Stimulated activated CD4-positive, alpha-beta T cell treated with anti-CD3 and anti-CD28 coated beads, Interleukin-4, amount 100 ng/mL, for 24 hours (primary cell): Measurements from ENCODE around the gene HLF.

Experiments used
- DNase-seq: peaks from one replicate; pipeline ENCODE4 v3.0.0-alpha.2; 2020

The HLF gene

GRCh38 chr17:55258578-55259135 lies 6.1 kb upstream of the HLF start:
- DNase-seq: no peak

- no peak for DNase-seq
Observed at GRCh38 chr17:55259684-55260111, 5.1 kb upstream of the HLF start.

- no peak for DNase-seq
Observed at GRCh38 chr17:55261311-55261710, 3.4 kb upstream of the HLF start.

- DNase-seq: no peak
Observed at GRCh38 chr17:55263569-55264277, 1.0 kb upstream of the HLF start.

- no peak for DNase-seq
Observed at GRCh38 chr17:55264278-55264644, 499 bp upstream of the HLF start.

GRCh38 chr17:55265311-55266021 lies 706 bp downstream of the HLF start:
- no peak for DNase-seq

- no peak for DNase-seq
Observed at GRCh38 chr17:55266051-55266957, 1.5 kb downstream of the HLF start.

- no peak for DNase-seq
Observed at GRCh38 chr17:55266958-55267688, 2.4 kb downstream of the HLF start.

GRCh38 chr17:55267777-55268648 lies 3.3 kb downstream of the HLF start:
- no peak for DNase-seq

- DNase-seq: no peak
Observed at GRCh38 chr17:55268649-55269480, 4.1 kb downstream of the HLF start.

GRCh38 chr17:55269894-55270293 lies 5.1 kb downstream of the HLF start:
- DNase-seq: no peak

- no peak for DNase-seq
Observed at GRCh38 chr17:55271223-55271571, 6.4 kb downstream of the HLF start.

- DNase-seq: no peak
Observed at GRCh38 chr17:55271958-55272710, 7.4 kb downstream of the HLF start.

GRCh38 chr17:55272711-55273578 lies 8.2 kb downstream of the HLF start:
- DNase-seq: no peak

GRCh38 chr17:55273579-55274354 lies 9.0 kb downstream of the HLF start:
- no peak for DNase-seq

- DNase-seq: no peak
Observed at GRCh38 chr17:55274355-55275255, 9.8 kb downstream of the HLF start.
